Thoracic aorta (tissue), 2 donors: Measurements from ENCODE around the gene CFAP68. TPM values are rescaled to one million over a fixed set of nuclear protein-coding genes. Genes with fewer than 3 reads are reported as not detected.

Experiments
- ATAC-seq: fragments of 150-250 bp; one replicate; pipeline ENCODE4 v1.8.0; 2017; ENCODE audit warnings: low read depth; ENCODE audit not compliant: insufficient number of reproducible peaks, low FRiP score
- DNase-seq: peaks from one replicate; pipeline ENCODE4 v3.0.0-alpha.2; 2020; ENCODE audit warnings: low spot score
- H3K27ac ChIP-seq, 2 donors: fragments of 200-600 bp; sonication (generic); 1 replicate in 1 of 2; 2 replicates in 1 of 2; pipeline ENCODE4 v1.5.1; 2016; ENCODE audit warnings: mild to moderate bottlenecking in 2 of 2, moderate library complexity in 2 of 2
- H3K27me3 ChIP-seq: fragments of 200-600 bp; sonication (generic); replicated peaks from 2 replicates; pipeline ENCODE4 v1.6.0; 2016; ENCODE audit warnings: mild to moderate bottlenecking; ENCODE audit not compliant: insufficient read depth
- H3K36me3 ChIP-seq: fragments of 200-600 bp; sonication (generic); one replicate; pipeline ENCODE4 v1.5.1; 2016
- H3K4me1 ChIP-seq, 2 donors: fragments of 200-600 bp; sonication (generic); 1 replicate in 1 of 2; 2 replicates in 1 of 2; pipeline versions ENCODE4 v1.5.1 to v1.6.0; 2016; ENCODE audit warnings: low read depth in 2 of 2, mild to moderate bottlenecking in 1 of 2; ENCODE audit not compliant: control insufficient read depth in 1 of 2
- H3K4me3 ChIP-seq: fragments of 200-600 bp; sonication (generic); 2 replicates; pipeline ENCODE4 v1.5.1; 2016; ENCODE audit warnings: mild to moderate bottlenecking
- H3K9me3 ChIP-seq: fragments of 200-600 bp; sonication (generic); 2 replicates; pipeline ENCODE4 v1.5.1; 2016
- total RNA-seq, 2 donors: library from RNA; depleted of rRNA; stranded (reverse); fragments of >200 nt; gene quantifications; one replicate each; pipeline versions ENCODE4 v1.1.0 to v1.2.3, GENCODE V29; 2016
- TF ChIP-seq, protein P1 (sequence below): fragments of 200-600 bp; sonication (generic); IDR thresholded peaks from one replicate; pipeline ENCODE4 v1.5.1; 2019; ENCODE audit warnings: antibody characterized with exemption

CFAP68 gene
- total RNA-seq, 2 donors from 2014 or later = 1.9 to 9.7 TPM

DNA sequence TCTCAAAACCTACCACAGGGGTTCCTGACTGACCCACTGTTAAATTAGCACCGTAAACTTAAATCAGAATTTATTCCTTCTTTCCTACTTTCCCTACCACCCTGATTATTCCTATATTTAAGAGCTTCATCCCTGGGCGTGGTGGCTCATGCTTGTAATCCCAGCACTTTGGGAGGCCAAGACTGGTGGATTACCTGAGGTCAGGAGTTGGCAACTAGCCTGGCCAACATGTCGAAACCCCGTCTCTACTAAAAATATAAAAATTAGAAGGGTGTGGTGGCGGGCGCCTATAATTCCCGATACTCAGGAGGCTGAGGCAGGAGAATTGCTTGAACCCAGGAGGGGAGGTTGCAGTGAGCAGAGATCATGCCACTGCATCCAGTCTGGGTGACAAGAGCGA lies 28.3 kb upstream of the CFAP68 start:
- no peak overlapping the region for H3K27ac ChIP-seq
- H3K4me1 ChIP-seq = no peaks in the 10 kb centered on the region
- H3K27me3 ChIP-seq = no peaks in the 10 kb centered on the region
- no peak for DNase-seq
- TF ChIP-seq, protein P1, sequence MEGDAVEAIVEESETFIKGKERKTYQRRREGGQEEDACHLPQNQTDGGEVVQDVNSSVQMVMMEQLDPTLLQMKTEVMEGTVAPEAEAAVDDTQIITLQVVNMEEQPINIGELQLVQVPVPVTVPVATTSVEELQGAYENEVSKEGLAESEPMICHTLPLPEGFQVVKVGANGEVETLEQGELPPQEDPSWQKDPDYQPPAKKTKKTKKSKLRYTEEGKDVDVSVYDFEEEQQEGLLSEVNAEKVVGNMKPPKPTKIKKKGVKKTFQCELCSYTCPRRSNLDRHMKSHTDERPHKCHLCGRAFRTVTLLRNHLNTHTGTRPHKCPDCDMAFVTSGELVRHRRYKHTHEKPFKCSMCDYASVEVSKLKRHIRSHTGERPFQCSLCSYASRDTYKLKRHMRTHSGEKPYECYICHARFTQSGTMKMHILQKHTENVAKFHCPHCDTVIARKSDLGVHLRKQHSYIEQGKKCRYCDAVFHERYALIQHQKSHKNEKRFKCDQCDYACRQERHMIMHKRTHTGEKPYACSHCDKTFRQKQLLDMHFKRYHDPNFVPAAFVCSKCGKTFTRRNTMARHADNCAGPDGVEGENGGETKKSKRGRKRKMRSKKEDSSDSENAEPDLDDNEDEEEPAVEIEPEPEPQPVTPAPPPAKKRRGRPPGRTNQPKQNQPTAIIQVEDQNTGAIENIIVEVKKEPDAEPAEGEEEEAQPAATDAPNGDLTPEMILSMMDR = no peak
- no peak overlapping the region for H3K4me3 ChIP-seq
- ATAC-seq = no peak
- H3K9me3 ChIP-seq = no peaks in the 10 kb centered on the region
- H3K36me3 ChIP-seq = peaks cover 13% of the 10 kb centered on the region

DNA sequence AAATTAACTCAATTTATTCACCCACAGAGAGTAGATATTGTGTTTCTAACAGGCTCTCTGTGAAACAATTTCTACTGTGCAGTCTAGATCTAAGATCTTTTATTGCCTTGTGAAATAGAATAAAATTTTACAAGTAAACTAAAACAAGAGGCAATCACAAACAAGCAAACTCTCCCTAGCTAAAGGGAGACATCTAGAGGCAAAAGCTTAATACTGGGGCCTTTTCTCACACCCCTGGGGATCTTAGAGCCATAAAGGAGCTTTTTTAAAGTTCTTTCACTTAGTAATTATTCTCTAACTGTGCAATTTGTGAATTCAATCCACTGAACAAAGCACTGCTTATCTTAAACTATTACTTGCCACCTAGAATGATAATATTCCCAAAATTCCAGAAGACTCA lies 27.7 kb upstream of the CFAP68 start:
- Histone ChIP-seq H3K4me1 (no peaks in the 10 kb centered on the region), H3K27me3 (no peaks in the 10 kb centered on the region), H3K4me3 (no peak overlapping the region), H3K36me3 (peaks cover 14% of the 10 kb centered on the region), H3K27ac (no peak overlapping the region), H3K9me3 (no peaks in the 10 kb centered on the region)
- no peak for DNase-seq
- TF ChIP-seq, protein P1 = no peak
- no peak for ATAC-seq

DNA sequence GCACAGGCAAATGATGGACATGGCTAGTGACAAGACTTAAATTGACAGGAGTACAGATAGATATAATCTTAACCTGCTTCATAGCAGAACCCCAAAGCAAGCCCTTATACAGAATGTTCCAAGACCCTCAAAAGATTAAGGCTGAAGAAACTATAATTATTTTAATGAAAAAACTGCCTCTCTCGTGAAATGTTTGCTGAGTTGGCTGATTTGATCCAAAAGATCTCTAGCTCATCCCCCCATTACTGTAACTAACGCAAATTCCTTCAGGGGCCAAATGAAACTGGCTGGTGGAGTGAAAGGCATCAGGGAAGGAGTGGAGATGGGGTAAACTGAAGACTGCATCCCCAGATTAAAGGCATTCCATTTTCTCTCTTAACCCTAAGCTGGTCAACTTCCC lies 27.2 kb upstream of the CFAP68 start:
- H3K27me3 ChIP-seq = no peaks in the 10 kb centered on the region
- H3K9me3 ChIP-seq = no peaks in the 10 kb centered on the region
- no peaks in the 10 kb centered on the region for H3K4me1 ChIP-seq
- no peak overlapping the region for H3K27ac ChIP-seq
- TF ChIP-seq, protein P1 = no peak
- ATAC-seq (no peak), DNase-seq (no peak)
- H3K4me3 ChIP-seq = no peak overlapping the region
- peaks cover 17% of the 10 kb centered on the region for H3K36me3 ChIP-seq

DNA sequence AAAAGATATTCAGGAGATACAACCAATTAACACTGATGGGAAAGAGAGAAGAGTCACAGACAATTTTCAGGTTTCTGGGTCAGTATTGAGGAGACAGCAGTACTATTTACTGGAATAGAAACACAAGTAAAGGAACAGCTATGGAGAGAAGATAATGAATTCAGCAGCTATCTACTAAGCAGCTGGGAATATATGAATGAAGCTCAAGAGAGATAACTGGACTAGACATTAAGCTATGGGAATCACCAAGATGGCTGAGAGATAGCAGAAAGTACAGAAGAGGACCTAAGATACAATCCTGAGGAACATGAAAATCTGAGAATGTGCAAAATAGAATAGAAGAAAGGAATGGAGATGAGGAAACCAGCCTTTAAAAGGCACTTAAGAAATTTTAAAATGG lies 23.8 kb upstream of the CFAP68 start:
- Histone ChIP-seq H3K4me1 (no peaks in the 10 kb centered on the region), H3K27ac (no peak overlapping the region), H3K27me3 (no peaks in the 10 kb centered on the region), H3K4me3 (no peak overlapping the region), H3K36me3 (peaks cover 22% of the 10 kb centered on the region), H3K9me3 (no peaks in the 10 kb centered on the region)
- TF ChIP-seq, protein P1 = no peak
- ATAC-seq (no peak), DNase-seq (no peak)

DNA sequence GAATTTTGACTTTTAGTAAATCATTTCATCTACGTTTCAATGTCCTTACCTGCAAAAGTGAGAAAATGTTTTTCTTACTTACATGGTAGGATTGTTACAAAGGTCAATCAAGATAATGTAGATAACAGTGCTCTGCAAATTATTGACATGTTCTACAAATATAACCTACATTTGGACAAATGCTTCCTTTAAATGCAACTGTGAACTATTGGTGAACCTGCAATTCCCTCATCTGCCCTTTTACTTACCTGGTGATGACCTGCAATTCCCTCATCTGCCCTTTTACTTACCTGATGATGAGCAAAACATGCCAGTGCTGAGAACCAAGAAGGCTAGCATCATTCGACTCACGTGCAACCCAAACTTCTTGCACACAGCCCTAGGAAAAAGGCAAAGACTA lies 19.1 kb upstream of the CFAP68 start:
- ATAC-seq = no peak
- DNase-seq = no peak
- Histone ChIP-seq H3K4me3 (no peak overlapping the region), H3K9me3 (no peaks in the 10 kb centered on the region), H3K27ac (no peak overlapping the region), H3K4me1 (no peaks in the 10 kb centered on the region), H3K36me3 (peaks cover 27% of the 10 kb centered on the region), H3K27me3 (no peaks in the 10 kb centered on the region)
- TF ChIP-seq, protein P1 = no peak
